ENCODE results near the gene GGT5. TPM values are rescaled to one million over a fixed set of nuclear protein-coding genes. Genes with fewer than 3 reads are reported as not detected.

GGT5 gene
- total and polyA plus RNA-seq, 2 of the 13 experiments (the other 11 are each of a cell fraction or from before 2014, with no cell fraction given), result 0.69 to 3.1 TPM

DNA sequence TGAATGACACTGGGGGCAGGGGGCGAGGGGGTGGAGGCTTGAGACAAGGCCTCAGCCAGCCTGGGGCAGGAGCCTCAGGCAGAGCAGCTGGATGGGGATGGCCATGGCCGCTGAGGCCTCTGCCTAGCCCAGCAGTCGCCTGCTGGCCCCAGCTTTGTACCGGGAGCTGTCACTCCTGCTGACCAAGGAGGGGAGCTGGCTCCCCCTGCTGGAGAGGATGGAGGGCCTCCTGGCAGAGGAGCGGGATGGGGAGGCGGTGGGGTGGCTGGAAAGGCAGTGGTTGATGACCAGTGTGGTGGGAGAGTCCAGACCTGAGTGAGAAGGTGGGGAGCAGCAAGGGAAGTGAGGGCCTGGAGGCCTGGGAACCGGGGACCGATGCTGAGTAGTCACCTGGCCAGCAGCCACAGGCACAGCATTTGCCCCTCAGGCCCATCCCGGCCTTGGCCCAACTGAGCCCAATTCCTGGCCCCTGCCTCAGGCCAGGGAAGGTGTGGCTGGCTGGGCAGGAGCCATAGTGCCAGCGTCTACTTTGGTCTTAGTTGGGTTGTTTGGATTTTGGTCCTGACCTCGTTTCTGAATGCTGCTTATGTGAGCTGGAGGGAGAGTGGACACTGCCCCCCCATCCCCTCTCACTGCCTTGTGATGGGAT lies 69.6 kb downstream of the GGT5 start (continued):
- TF ChIP-seq, protein P1, sequence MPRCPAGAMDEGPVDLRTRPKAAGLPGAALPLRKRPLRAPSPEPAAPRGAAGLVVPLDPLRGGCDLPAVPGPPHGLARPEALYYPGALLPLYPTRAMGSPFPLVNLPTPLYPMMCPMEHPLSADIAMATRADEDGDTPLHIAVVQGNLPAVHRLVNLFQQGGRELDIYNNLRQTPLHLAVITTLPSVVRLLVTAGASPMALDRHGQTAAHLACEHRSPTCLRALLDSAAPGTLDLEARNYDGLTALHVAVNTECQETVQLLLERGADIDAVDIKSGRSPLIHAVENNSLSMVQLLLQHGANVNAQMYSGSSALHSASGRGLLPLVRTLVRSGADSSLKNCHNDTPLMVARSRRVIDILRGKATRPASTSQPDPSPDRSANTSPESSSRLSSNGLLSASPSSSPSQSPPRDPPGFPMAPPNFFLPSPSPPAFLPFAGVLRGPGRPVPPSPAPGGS (CRISPR knock-in tag; IDR thresholded peaks at IDR 0.05), result no peak
- TF ChIP-seq, protein P2, sequence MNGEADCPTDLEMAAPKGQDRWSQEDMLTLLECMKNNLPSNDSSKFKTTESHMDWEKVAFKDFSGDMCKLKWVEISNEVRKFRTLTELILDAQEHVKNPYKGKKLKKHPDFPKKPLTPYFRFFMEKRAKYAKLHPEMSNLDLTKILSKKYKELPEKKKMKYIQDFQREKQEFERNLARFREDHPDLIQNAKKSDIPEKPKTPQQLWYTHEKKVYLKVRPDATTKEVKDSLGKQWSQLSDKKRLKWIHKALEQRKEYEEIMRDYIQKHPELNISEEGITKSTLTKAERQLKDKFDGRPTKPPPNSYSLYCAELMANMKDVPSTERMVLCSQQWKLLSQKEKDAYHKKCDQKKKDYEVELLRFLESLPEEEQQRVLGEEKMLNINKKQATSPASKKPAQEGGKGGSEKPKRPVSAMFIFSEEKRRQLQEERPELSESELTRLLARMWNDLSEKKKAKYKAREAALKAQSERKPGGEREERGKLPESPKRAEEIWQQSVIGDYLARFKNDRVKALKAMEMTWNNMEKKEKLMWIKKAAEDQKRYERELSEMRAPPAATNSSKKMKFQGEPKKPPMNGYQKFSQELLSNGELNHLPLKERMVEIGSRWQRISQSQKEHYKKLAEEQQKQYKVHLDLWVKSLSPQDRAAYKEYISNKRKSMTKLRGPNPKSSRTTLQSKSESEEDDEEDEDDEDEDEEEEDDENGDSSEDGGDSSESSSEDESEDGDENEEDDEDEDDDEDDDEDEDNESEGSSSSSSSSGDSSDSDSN (CRISPR knock-in tag; IDR thresholded peaks at IDR 0.05), result peak; percentile 52; the same call in 1 of the 2 replicates
- TF ChIP-seq NPAS2 (CRISPR knock-in tag; IDR thresholded peaks at IDR 0.05; ENCODE audit: borderline replicate concordance) (no peak), ZNF790 (CRISPR knock-in tag; IDR thresholded peaks at IDR 0.05; ENCODE audit: borderline replicate concordance) (no peak), ZNF607 (CRISPR knock-in tag; IDR thresholded peaks at IDR 0.05; ENCODE audit: borderline replicate concordance) (no peak), RAD51 (IDR thresholded peaks at IDR 0.05; ENCODE audit: borderline replicate concordance) (no peak), ASH2L (IDR thresholded peaks at IDR 0.05; ENCODE audit: insufficient read length, low read depth, low read length) (no peak), ZNF414 (CRISPR knock-in tag; IDR thresholded peaks at IDR 0.05) (no peak), CREB3 (CRISPR knock-in tag; IDR thresholded peaks at IDR 0.05) (no peak), HNRNPUL1 (IDR thresholded peaks at IDR 0.05; ENCODE audit: low read depth, low read length) (no peak), ZSCAN22 (CRISPR knock-in tag; IDR thresholded peaks at IDR 0.05) (no peak), CBFB (CRISPR knock-in tag; IDR thresholded peaks at IDR 0.05) (no peak), SKI (IDR thresholded peaks at IDR 0.05; ENCODE audit: partially characterized antibody) (no peak), ZNF44 (CRISPR knock-in tag; IDR thresholded peaks at IDR 0.05) (no peak), FLYWCH1 (CRISPR knock-in tag; IDR thresholded peaks at IDR 0.05) (no peak)
- TF ChIP-seq, protein P3, sequence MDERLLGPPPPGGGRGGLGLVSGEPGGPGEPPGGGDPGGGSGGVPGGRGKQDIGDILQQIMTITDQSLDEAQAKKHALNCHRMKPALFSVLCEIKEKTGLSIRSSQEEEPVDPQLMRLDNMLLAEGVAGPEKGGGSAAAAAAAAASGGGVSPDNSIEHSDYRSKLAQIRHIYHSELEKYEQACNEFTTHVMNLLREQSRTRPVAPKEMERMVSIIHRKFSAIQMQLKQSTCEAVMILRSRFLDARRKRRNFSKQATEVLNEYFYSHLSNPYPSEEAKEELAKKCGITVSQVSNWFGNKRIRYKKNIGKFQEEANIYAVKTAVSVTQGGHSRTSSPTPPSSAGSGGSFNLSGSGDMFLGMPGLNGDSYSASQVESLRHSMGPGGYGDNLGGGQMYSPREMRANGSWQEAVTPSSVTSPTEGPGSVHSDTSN (CRISPR knock-in tag; IDR thresholded peaks at IDR 0.05), result peak; percentile 47; the same call in 1 of the 2 replicates
- TF ChIP-seq, protein P4, sequence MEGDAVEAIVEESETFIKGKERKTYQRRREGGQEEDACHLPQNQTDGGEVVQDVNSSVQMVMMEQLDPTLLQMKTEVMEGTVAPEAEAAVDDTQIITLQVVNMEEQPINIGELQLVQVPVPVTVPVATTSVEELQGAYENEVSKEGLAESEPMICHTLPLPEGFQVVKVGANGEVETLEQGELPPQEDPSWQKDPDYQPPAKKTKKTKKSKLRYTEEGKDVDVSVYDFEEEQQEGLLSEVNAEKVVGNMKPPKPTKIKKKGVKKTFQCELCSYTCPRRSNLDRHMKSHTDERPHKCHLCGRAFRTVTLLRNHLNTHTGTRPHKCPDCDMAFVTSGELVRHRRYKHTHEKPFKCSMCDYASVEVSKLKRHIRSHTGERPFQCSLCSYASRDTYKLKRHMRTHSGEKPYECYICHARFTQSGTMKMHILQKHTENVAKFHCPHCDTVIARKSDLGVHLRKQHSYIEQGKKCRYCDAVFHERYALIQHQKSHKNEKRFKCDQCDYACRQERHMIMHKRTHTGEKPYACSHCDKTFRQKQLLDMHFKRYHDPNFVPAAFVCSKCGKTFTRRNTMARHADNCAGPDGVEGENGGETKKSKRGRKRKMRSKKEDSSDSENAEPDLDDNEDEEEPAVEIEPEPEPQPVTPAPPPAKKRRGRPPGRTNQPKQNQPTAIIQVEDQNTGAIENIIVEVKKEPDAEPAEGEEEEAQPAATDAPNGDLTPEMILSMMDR (CRISPR knock-in tag; IDR thresholded peaks at IDR 0.05), result peak; percentile 91
- TF ChIP-seq, protein P5, sequence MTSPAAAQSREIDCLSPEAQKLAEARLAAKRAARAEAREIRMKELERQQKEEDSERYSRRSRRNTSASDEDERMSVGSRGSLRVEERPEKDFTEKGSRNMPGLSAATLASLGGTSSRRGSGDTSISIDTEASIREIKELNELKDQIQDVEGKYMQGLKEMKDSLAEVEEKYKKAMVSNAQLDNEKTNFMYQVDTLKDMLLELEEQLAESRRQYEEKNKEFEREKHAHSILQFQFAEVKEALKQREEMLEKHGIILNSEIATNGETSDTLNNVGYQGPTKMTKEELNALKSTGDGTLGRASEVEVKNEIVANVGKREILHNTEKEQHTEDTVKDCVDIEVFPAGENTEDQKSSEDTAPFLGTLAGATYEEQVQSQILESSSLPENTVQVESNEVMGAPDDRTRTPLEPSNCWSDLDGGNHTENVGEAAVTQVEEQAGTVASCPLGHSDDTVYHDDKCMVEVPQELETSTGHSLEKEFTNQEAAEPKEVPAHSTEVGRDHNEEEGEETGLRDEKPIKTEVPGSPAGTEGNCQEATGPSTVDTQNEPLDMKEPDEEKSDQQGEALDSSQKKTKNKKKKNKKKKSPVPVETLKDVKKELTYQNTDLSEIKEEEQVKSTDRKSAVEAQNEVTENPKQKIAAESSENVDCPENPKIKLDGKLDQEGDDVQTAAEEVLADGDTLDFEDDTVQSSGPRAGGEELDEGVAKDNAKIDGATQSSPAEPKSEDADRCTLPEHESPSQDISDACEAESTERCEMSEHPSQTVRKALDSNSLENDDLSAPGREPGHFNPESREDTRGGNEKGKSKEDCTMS (CRISPR knock-in tag; conservative IDR thresholded peaks at IDR 0.05), result no peak

All from HepG2 (cell line).